HepG2 (cell line): ENCODE measurements around the gene DHFR2.

Experiments used
- ASH2L ChIP-seq: fragments of 300-600, 200-600 bp; sonication (generic); IDR thresholded peaks from 2 replicates; pipeline ENCODE4 v1.7.0; 2017; ENCODE audit warnings: low read depth, mild to moderate bottlenecking, moderate library complexity, mixed read lengths, low read length; ENCODE audit not compliant: insufficient read length
- CTCF ChIP-seq: sonication (generic); formaldehyde crosslinking; IDR thresholded peaks from 2 replicates; pipeline ENCODE4 v1.5.0; 2020; ENCODE audit warnings: mild to moderate bottlenecking, missing genetic modification reagents, moderate library complexity
- HNRNPLL ChIP-seq: fragments of 200-400 bp; formaldehyde crosslinking; IDR thresholded peaks from 2 replicates; pipeline ENCODE4 v1.6.1; 2017; ENCODE audit warnings: mild to moderate bottlenecking, low read depth, low read length; ENCODE audit not compliant: poor library complexity, severe bottlenecking
- KAT8 ChIP-seq: IDR thresholded peaks from 2 replicates; pipeline ENCODE4 v1.6.1; 2016; ENCODE audit warnings: missing genetic modification reagents, missing compliant biosample characterization
- MAX ChIP-seq: IDR thresholded peaks from 2 replicates; pipeline ENCODE4 v1.6.1; 2012; ENCODE audit warnings: inconsistent platforms
- SMAD1 ChIP-seq: sonication (generic); formaldehyde crosslinking; IDR thresholded peaks from 2 replicates; pipeline ENCODE4 v1.4.0; 2020; ENCODE audit warnings: missing genetic modification reagents, low read depth, mild to moderate bottlenecking, borderline replicate concordance
- TBL1XR1 ChIP-seq: fragments of 150-350 bp; IDR thresholded peaks from 2 replicates; pipeline ENCODE4 v1.6.1; 2014; ENCODE audit warnings: borderline replicate concordance, low read length; ENCODE audit not compliant: partially characterized antibody
- ZNF75D ChIP-seq: sonication (generic); formaldehyde crosslinking; IDR thresholded peaks from 2 replicates; pipeline ENCODE4 v1.8.1; 2023; ENCODE audit warnings: missing genetic modification reagents, mild to moderate bottlenecking, borderline replicate concordance

GRCh38 chr3:94065819-94066480 lies 3.2 kb upstream of the DHFR2 start:
- TF ChIP-seq SMAD1 (CRISPR knock-in tag) (no peak), CTCF (CRISPR knock-in tag) (no peak), ASH2L (no peak), ZNF75D (CRISPR knock-in tag) (no peak), KAT8 (CRISPR knock-in tag) (no peak), MAX (no peak), HNRNPLL (no peak), TBL1XR1 (no peak)
